ENCODE data around the gene XCL2. TPM values are rescaled to one million over a fixed set of nuclear protein-coding genes. Genes with fewer than 3 reads are reported as not detected.
"Not testable (repeated sequence)": the region's sequence is repeated elsewhere in the genome, so short reads cannot be mapped to it uniquely, and the experiment has no call there.

XCL2 gene
- total RNA-seq (2014; rRNA removed; shearing (Covaris generic); ENCODE audit: low replicate concordance): not detected in 2 replicates

DNA sequence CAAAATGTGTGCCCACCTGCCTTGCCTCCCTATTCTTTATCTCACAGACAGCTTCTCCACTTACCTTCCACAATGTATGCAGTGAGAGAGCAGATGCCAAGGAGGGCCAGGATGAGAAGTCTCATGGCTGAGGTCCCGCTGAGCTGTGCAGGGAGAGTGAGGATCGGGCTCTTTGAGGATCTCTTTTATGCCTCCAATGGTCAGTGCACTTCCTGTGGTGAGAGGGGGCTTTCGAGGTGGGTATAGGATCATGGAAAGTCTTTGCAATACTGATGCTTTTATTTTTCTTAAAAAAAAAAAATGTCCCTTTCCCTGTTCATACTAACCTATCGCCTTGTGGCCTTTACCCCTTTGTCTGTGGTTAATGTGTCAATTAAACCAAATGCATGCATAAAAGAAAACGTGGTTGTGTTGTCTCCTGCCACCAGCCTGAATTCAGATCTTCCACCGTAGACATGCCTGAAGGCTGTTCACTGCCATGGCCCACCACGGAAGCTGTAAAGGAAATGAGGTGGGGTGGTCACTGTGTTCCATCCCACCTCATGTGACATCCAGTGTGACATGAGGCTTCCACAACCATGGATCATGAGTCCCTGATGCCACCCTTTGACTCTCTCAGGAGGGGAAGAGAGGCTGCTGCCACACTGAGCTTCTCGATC is at the start of gene XCL2:
XCL2 (minus strand) TSS at position 158 of the 659 bp plus-strand sequence; CDS start at position 125, 33 bp downstream.
- not testable (repeated sequence) for H3K27ac ChIP-seq (ENCODE audit: low read length); H3K4me2 ChIP-seq (ENCODE audit: low read depth, low read length, poor library complexity, severe bottlenecking); H3K79me2 ChIP-seq (ENCODE audit: low read length); H3K36me3 ChIP-seq (ENCODE audit: insufficient read depth, low read length); H3K4me1 ChIP-seq (ENCODE audit: low read length); DNase-seq; H3K9ac ChIP-seq (ENCODE audit: low read length); H3K9me3 ChIP-seq (ENCODE audit: low read length); H3K9me2 ChIP-seq (replicated peaks; ENCODE audit: insufficient read depth, low read length); H3K27me3 ChIP-seq (ENCODE audit: low read length); H2AFZ ChIP-seq (ENCODE audit: low read length); H3K4me3 ChIP-seq (ENCODE audit: low read length); H4K20me1 ChIP-seq (ENCODE audit: insufficient read depth, low read depth, low read length)

DNA sequence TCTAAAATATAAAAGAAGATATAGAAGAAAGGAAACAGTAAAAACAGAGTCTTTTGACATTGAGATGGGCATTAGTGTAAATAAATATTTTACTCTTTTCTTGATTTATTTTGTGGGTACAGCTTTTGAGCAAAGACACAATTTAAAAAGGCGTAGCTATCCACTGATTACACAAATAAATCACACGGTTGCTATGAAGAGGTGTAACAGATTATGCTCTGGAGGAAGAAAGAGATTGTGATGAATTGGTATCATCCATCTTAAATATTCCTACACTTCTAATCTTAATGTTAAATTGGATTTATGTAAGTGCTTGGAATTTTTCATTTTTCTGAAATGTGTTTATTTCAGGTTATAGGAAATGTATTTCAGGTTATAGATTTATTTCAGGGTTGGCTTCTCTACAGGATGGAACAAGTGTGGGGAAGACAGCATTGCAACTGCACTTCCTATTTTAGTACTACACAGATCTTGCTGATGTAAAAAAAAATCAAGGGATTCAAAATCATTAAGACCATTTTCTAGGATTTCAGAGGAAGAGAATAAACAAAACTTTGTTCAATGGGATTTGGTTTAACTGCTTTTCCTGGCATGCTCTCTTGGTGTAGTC is 47.9 kb upstream of the XCL2 start:
- Histone ChIP-seq H3K9ac (ENCODE audit: low read length) (no peak overlapping the region), H3K27ac (ENCODE audit: low read length) (no peak overlapping the region), H2AFZ (ENCODE audit: low read length) (no peak overlapping the region), H3K9me3 (ENCODE audit: low read length) (no peaks in the 10 kb centered on the region), H3K36me3 (ENCODE audit: insufficient read depth, low read length) (no peaks in the 10 kb centered on the region), H4K20me1 (ENCODE audit: insufficient read depth, low read depth, low read length) (no peaks in the 10 kb centered on the region), H3K9me2 (replicated peaks; ENCODE audit: insufficient read depth, low read length) (no peaks in the 10 kb centered on the region), H3K4me3 (ENCODE audit: low read length) (no peak overlapping the region), H3K27me3 (ENCODE audit: low read length) (no peaks in the 10 kb centered on the region), H3K4me2 (ENCODE audit: low read depth, low read length, poor library complexity, severe bottlenecking) (no peak overlapping the region), H3K4me1 (ENCODE audit: low read length) (no peaks in the 10 kb centered on the region), H3K79me2 (ENCODE audit: low read length) (no peaks in the 10 kb centered on the region)
- DNase-seq: no peak

- no peak for DNase-seq
- no peaks in the 10 kb centered on the region for H3K79me2 ChIP-seq (ENCODE audit: low read length)
- no peaks in the 10 kb centered on the region for H3K9me2 ChIP-seq (replicated peaks; ENCODE audit: insufficient read depth, low read length)
- no peak overlapping the region for H3K4me3 ChIP-seq (ENCODE audit: low read length)
- no peak overlapping the region for H3K9ac ChIP-seq (ENCODE audit: low read length)
- no peaks in the 10 kb centered on the region for H3K4me1 ChIP-seq (ENCODE audit: low read length)
- no peaks in the 10 kb centered on the region for H3K9me3 ChIP-seq (ENCODE audit: low read length)
- no peak overlapping the region for H3K27ac ChIP-seq (ENCODE audit: low read length)
- H3K4me2 ChIP-seq (ENCODE audit: low read depth, low read length, poor library complexity, severe bottlenecking): no peak overlapping the region
- H3K27me3 ChIP-seq (ENCODE audit: low read length): no peaks in the 10 kb centered on the region
- H3K36me3 ChIP-seq (ENCODE audit: insufficient read depth, low read length): no peaks in the 10 kb centered on the region
- H4K20me1 ChIP-seq (ENCODE audit: insufficient read depth, low read depth, low read length): no peaks in the 10 kb centered on the region
- no peak overlapping the region for H2AFZ ChIP-seq (ENCODE audit: low read length)
These were observed 47.3 kb upstream of the XCL2 start for GRCh38 chr1:168591066-168591465.

GRCh38 chr1:168589167-168589566 is 45.4 kb upstream of the XCL2 start:
- Histone ChIP-seq H3K27me3 (ENCODE audit: low read length) (no peaks in the 10 kb centered on the region), H3K9me2 (replicated peaks; ENCODE audit: insufficient read depth, low read length) (no peaks in the 10 kb centered on the region), H3K4me3 (ENCODE audit: low read length) (no peak overlapping the region), H3K9me3 (ENCODE audit: low read length) (no peaks in the 10 kb centered on the region), H4K20me1 (ENCODE audit: insufficient read depth, low read depth, low read length) (no peaks in the 10 kb centered on the region), H3K36me3 (ENCODE audit: insufficient read depth, low read length) (no peaks in the 10 kb centered on the region), H3K9ac (ENCODE audit: low read length) (no peak overlapping the region), H3K27ac (ENCODE audit: low read length) (no peak overlapping the region), H3K4me2 (ENCODE audit: low read depth, low read length, poor library complexity, severe bottlenecking) (no peak overlapping the region), H2AFZ (ENCODE audit: low read length) (no peak overlapping the region), H3K79me2 (ENCODE audit: low read length) (no peaks in the 10 kb centered on the region), H3K4me1 (ENCODE audit: low read length) (no peaks in the 10 kb centered on the region)
- DNase-seq: no peak

DNA sequence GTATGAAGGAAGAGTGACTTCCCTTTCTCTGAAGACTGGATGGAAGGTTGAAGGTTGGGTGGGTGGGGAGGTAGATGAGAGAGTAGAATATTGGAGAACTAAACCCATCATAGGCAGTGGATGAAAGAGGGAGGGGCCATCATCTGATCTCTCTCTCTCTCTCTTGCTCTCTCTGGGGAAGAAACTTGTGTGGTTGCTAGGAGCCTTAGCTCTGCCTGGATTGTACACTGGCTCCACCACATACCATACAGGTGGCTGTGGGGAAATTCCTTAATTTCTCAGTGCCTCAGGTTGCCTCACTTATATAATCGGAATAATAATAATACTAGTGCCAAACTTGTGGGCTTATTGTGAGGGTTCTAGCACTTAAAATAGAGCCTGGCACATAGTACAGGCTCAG is 42.1 kb upstream of the XCL2 start:
- Histone ChIP-seq H3K4me2 (ENCODE audit: low read depth, low read length, poor library complexity, severe bottlenecking) (no peak overlapping the region), H3K4me3 (ENCODE audit: low read length) (no peak overlapping the region), H3K36me3 (ENCODE audit: insufficient read depth, low read length) (no peaks in the 10 kb centered on the region), H4K20me1 (ENCODE audit: insufficient read depth, low read depth, low read length) (no peaks in the 10 kb centered on the region), H3K79me2 (ENCODE audit: low read length) (no peaks in the 10 kb centered on the region), H3K27ac (ENCODE audit: low read length) (no peak overlapping the region), H3K9me2 (replicated peaks; ENCODE audit: insufficient read depth, low read length) (no peaks in the 10 kb centered on the region), H3K9ac (ENCODE audit: low read length) (no peak overlapping the region), H3K4me1 (ENCODE audit: low read length) (no peaks in the 10 kb centered on the region), H3K27me3 (ENCODE audit: low read length) (no peaks in the 10 kb centered on the region), H2AFZ (ENCODE audit: low read length) (no peak overlapping the region), H3K9me3 (ENCODE audit: low read length) (no peaks in the 10 kb centered on the region)
- no peak for DNase-seq

DNA sequence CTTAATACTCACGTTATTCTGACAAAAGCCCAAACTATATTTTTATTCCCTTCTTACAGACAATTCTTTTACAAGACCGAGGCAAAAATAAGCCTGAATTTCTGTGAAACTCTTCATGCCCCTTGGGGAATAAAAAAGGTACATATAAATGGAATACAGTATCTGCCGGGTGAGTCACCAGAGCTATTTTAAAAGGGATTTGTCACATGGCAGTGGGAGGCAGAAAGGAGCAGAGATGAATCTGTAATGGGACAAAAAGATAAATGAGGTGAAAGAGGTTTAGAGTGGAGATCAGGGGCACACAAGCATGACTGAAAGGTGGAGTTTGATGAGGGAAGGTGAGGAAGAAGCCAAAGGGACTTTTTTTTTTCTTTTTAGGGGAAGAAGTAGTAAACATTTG is 41.4 kb upstream of the XCL2 start:
- no peak overlapping the region for H3K4me2 ChIP-seq (ENCODE audit: low read depth, low read length, poor library complexity, severe bottlenecking)
- H3K9me2 ChIP-seq (replicated peaks; ENCODE audit: insufficient read depth, low read length): no peaks in the 10 kb centered on the region
- no peak overlapping the region for H3K9ac ChIP-seq (ENCODE audit: low read length)
- H3K79me2 ChIP-seq (ENCODE audit: low read length): no peaks in the 10 kb centered on the region
- no peaks in the 10 kb centered on the region for H3K4me1 ChIP-seq (ENCODE audit: low read length)
- H3K36me3 ChIP-seq (ENCODE audit: insufficient read depth, low read length): no peaks in the 10 kb centered on the region
- no peak overlapping the region for H3K4me3 ChIP-seq (ENCODE audit: low read length)
- H3K27me3 ChIP-seq (ENCODE audit: low read length): no peaks in the 10 kb centered on the region
- no peak overlapping the region for H3K27ac ChIP-seq (ENCODE audit: low read length)
- no peak for DNase-seq
- H2AFZ ChIP-seq (ENCODE audit: low read length): no peak overlapping the region
- H4K20me1 ChIP-seq (ENCODE audit: insufficient read depth, low read depth, low read length): no peaks in the 10 kb centered on the region
- no peaks in the 10 kb centered on the region for H3K9me3 ChIP-seq (ENCODE audit: low read length)

- no peak overlapping the region for H3K4me2 ChIP-seq (ENCODE audit: low read depth, low read length, poor library complexity, severe bottlenecking)
- H3K9me3 ChIP-seq (ENCODE audit: low read length): no peaks in the 10 kb centered on the region
- no peaks in the 10 kb centered on the region for H3K79me2 ChIP-seq (ENCODE audit: low read length)
- H3K27ac ChIP-seq (ENCODE audit: low read length): no peak overlapping the region
- H3K27me3 ChIP-seq (ENCODE audit: low read length): no peaks in the 10 kb centered on the region
- no peaks in the 10 kb centered on the region for H3K4me1 ChIP-seq (ENCODE audit: low read length)
- no peak overlapping the region for H3K4me3 ChIP-seq (ENCODE audit: low read length)
- DNase-seq: no peak
- no peaks in the 10 kb centered on the region for H3K9me2 ChIP-seq (replicated peaks; ENCODE audit: insufficient read depth, low read length)
- H2AFZ ChIP-seq (ENCODE audit: low read length): no peak overlapping the region
- no peak overlapping the region for H3K9ac ChIP-seq (ENCODE audit: low read length)
- no peaks in the 10 kb centered on the region for H4K20me1 ChIP-seq (ENCODE audit: insufficient read depth, low read depth, low read length)
- no peaks in the 10 kb centered on the region for H3K36me3 ChIP-seq (ENCODE audit: insufficient read depth, low read length)
These were observed 39.8 kb upstream of the XCL2 start for GRCh38 chr1:168583571-168583970.

GRCh38 chr1:168582688-168583336 is 39.0 kb upstream of the XCL2 start:
- Histone ChIP-seq H3K27ac (ENCODE audit: low read length) (no peak overlapping the region), H3K27me3 (ENCODE audit: low read length) (no peaks in the 10 kb centered on the region), H3K9me3 (ENCODE audit: low read length) (no peaks in the 10 kb centered on the region), H3K79me2 (ENCODE audit: low read length) (no peaks in the 10 kb centered on the region), H3K9me2 (replicated peaks; ENCODE audit: insufficient read depth, low read length) (no peaks in the 10 kb centered on the region), H3K4me1 (ENCODE audit: low read length) (no peaks in the 10 kb centered on the region), H3K4me3 (ENCODE audit: low read length) (no peak overlapping the region), H3K4me2 (ENCODE audit: low read depth, low read length, poor library complexity, severe bottlenecking) (no peak overlapping the region), H3K9ac (ENCODE audit: low read length) (no peak overlapping the region), H4K20me1 (ENCODE audit: insufficient read depth, low read depth, low read length) (no peaks in the 10 kb centered on the region), H3K36me3 (ENCODE audit: insufficient read depth, low read length) (no peaks in the 10 kb centered on the region), H2AFZ (ENCODE audit: low read length) (no peak overlapping the region)
- DNase-seq: no peak

All from Karpas-422 (cell line).